Keratinocyte (primary cell): Measurements from ENCODE around the gene HORMAD1.

Experiments
- EZH2 ChIP-seq: IDR thresholded peaks from one replicate; pipeline ENCODE4 v1.6.1; 2012; ENCODE audit warnings: inconsistent platforms, mild to moderate bottlenecking, low read length, moderate library complexity
- TF ChIP-seq, protein P1 (sequence below), 3 experiments: IDR thresholded peaks in 1 of 3; conservative IDR thresholded peaks in 1 of 3; optimal IDR thresholded peaks in 1 of 3; 2 replicates in 2 of 3; 3 replicates in 1 of 3; pipeline versions ENCODE3 to v1.5.1; 2011; ENCODE audit warnings: low read length in 3 of 3, mild to moderate bottlenecking in 3 of 3, moderate library complexity in 2 of 3, control low read depth in 1 of 3, inconsistent platforms in 1 of 3; ENCODE audit not compliant: insufficient read depth in 2 of 3; ENCODE audit errors: extremely low read depth in 1 of 3

DNA sequence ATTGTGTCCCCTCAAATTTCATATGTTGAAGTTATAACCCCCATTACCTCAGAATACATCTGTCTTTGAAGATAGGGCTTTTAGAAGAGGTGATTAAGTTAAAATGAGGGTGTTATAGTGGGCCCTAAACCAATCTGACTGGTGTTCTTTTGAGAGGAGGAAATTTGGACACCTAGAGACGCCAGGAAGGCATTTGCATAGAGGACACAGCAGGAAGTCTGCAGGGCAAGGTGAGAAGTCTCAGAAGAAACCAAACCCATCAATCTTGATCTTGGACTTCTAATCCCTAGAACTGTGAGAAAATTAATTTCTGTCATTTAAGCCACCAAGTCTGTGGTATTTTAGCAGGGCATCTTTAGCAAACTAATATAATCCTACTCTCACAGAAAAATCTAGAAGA lies 36.8 kb downstream of the HORMAD1 start:
- TF ChIP-seq, protein P1, sequence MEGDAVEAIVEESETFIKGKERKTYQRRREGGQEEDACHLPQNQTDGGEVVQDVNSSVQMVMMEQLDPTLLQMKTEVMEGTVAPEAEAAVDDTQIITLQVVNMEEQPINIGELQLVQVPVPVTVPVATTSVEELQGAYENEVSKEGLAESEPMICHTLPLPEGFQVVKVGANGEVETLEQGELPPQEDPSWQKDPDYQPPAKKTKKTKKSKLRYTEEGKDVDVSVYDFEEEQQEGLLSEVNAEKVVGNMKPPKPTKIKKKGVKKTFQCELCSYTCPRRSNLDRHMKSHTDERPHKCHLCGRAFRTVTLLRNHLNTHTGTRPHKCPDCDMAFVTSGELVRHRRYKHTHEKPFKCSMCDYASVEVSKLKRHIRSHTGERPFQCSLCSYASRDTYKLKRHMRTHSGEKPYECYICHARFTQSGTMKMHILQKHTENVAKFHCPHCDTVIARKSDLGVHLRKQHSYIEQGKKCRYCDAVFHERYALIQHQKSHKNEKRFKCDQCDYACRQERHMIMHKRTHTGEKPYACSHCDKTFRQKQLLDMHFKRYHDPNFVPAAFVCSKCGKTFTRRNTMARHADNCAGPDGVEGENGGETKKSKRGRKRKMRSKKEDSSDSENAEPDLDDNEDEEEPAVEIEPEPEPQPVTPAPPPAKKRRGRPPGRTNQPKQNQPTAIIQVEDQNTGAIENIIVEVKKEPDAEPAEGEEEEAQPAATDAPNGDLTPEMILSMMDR (optimal IDR thresholded peaks at IDR 0.05 in 1 of 3, IDR thresholded peaks at IDR 0.05 in 1 of 3, conservative IDR thresholded peaks at IDR 0.05 in 1 of 3; ENCODE audit: extremely low read depth in 1 of 3, insufficient read depth in 2 of 3, low read length in 3 of 3) = no peak
- no peak for TF ChIP-seq EZH2
